Duodenal mucosa (tissue), 2 donors: Measurements from ENCODE around the gene NPEPL1.

Experiments used
- H3K27ac ChIP-seq: one replicate; pipeline ENCODE4 v1.7.0; 2013; ENCODE audit warnings: low read depth, low read length
- H3K27me3 ChIP-seq, 2 donors: one replicate each; pipeline ENCODE4 v1.7.0; 2013; ENCODE audit warnings: low read length in 2 of 2, control low read depth in 1 of 2; ENCODE audit not compliant: insufficient read depth in 2 of 2, control insufficient read depth in 1 of 2
- H3K36me3 ChIP-seq, 2 donors: one replicate each; pipeline ENCODE4 v1.7.0; 2013; ENCODE audit warnings: low read length in 2 of 2, control low read depth in 1 of 2; ENCODE audit not compliant: insufficient read depth in 2 of 2, control insufficient read depth in 1 of 2
- H3K4me1 ChIP-seq, 2 donors: one replicate each; pipeline ENCODE4 v1.7.0; 2013; ENCODE audit warnings: low read length in 2 of 2, control low read depth in 1 of 2; ENCODE audit not compliant: insufficient read depth in 2 of 2, control insufficient read depth in 1 of 2
- H3K4me3 ChIP-seq, 2 donors: one replicate each; pipeline ENCODE4 v1.7.0; 2013; ENCODE audit warnings: low read length in 2 of 2, low read depth in 1 of 2
- H3K9ac ChIP-seq, 2 donors: one replicate each; pipeline ENCODE4 v1.7.0; 2013; ENCODE audit warnings: low read length in 2 of 2, low read depth in 1 of 2
- H3K9me3 ChIP-seq, 2 donors: one replicate each; pipeline ENCODE4 v1.7.0; 2013; ENCODE audit warnings: low read length in 2 of 2, control low read depth in 1 of 2; ENCODE audit not compliant: control insufficient read depth in 1 of 2

The NPEPL1 gene

GRCh38 chr20:58740356-58741308 lies 48.0 kb downstream of the NPEPL1 start:
- Histone ChIP-seq H3K27me3 (peaks cover 0 to 6% of the 10 kb centered on the region in 2 donors), H3K9me3 (no peaks in the 10 kb centered on the region), H3K36me3 (no peaks in the 10 kb centered on the region), H3K27ac (no peak overlapping the region), H3K4me1 (no peaks in the 10 kb centered on the region), H3K4me3 (no peak overlapping the region), H3K9ac (no peak overlapping the region)

- H3K27ac ChIP-seq = no peak overlapping the region
- H3K4me3 ChIP-seq = no peak overlapping the region
- no peaks in the 10 kb centered on the region for H3K9me3 ChIP-seq
- no peaks in the 10 kb centered on the region for H3K4me1 ChIP-seq
- no peak overlapping the region for H3K9ac ChIP-seq
- H3K27me3 ChIP-seq = peaks cover 0 to 4% of the 10 kb centered on the region in 2 donors
- H3K36me3 ChIP-seq = no peaks in the 10 kb centered on the region
Observed at GRCh38 chr20:58741384-58741783, 48.8 kb downstream of the NPEPL1 start.

GRCh38 chr20:58742668-58743566 lies 50.3 kb downstream of the NPEPL1 start:
- Histone ChIP-seq H3K27me3 (peaks cover 0 to 4% of the 10 kb centered on the region in 2 donors), H3K4me1 (no peaks in the 10 kb centered on the region), H3K4me3 (no peak overlapping the region)

GRCh38 chr20:58743929-58744534 lies 51.4 kb downstream of the NPEPL1 start:
- Histone ChIP-seq H3K9me3 (no peaks in the 10 kb centered on the region), H3K4me3 (no peak overlapping the region), H3K27ac (no peak overlapping the region), H3K4me1 (no peaks in the 10 kb centered on the region), H3K36me3 (no peaks in the 10 kb centered on the region), H3K9ac (no peak overlapping the region), H3K27me3 (peaks cover 0 to 7% of the 10 kb centered on the region in 2 donors)

More at GRCh38 chr20:58742668-58743566, 50.3 kb downstream of the NPEPL1 start:
- Histone ChIP-seq H3K36me3 (no peaks in the 10 kb centered on the region), H3K9me3 (no peaks in the 10 kb centered on the region), H3K9ac (no peak overlapping the region), H3K27ac (no peak overlapping the region)

GRCh38 chr20:58744836-58745235 lies 52.2 kb downstream of the NPEPL1 start:
- H3K27me3 ChIP-seq = peaks cover 0 to 7% of the 10 kb centered on the region in 2 donors
- H3K9me3 ChIP-seq = no peaks in the 10 kb centered on the region
- H3K36me3 ChIP-seq = no peaks in the 10 kb centered on the region
- H3K9ac ChIP-seq = no peak overlapping the region
- H3K4me1 ChIP-seq = no peaks in the 10 kb centered on the region
- no peak overlapping the region for H3K4me3 ChIP-seq
- no peak overlapping the region for H3K27ac ChIP-seq

- H3K36me3 ChIP-seq = no peaks in the 10 kb centered on the region
- H3K4me3 ChIP-seq = no peak overlapping the region
- no peaks in the 10 kb centered on the region for H3K4me1 ChIP-seq
- H3K27ac ChIP-seq = no peak overlapping the region
- H3K9ac ChIP-seq = no peak overlapping the region
- H3K27me3 ChIP-seq = peaks cover 0 to 7% of the 10 kb centered on the region in 2 donors
- H3K9me3 ChIP-seq = no peaks in the 10 kb centered on the region
Observed at GRCh38 chr20:58745391-58745790, 52.8 kb downstream of the NPEPL1 start.

GRCh38 chr20:58746620-58747019 lies 54.0 kb downstream of the NPEPL1 start:
- no peaks in the 10 kb centered on the region for H3K4me1 ChIP-seq
- H3K27ac ChIP-seq = no peak overlapping the region
- H3K27me3 ChIP-seq = peaks cover 0 to 7% of the 10 kb centered on the region in 2 donors
- no peak overlapping the region for H3K4me3 ChIP-seq
- H3K9me3 ChIP-seq = no peaks in the 10 kb centered on the region
- H3K36me3 ChIP-seq = no peaks in the 10 kb centered on the region
- H3K9ac ChIP-seq = no peak overlapping the region

- H3K9me3 ChIP-seq = no peaks in the 10 kb centered on the region
- no peaks in the 10 kb centered on the region for H3K36me3 ChIP-seq
- no peak overlapping the region for H3K9ac ChIP-seq
- H3K27ac ChIP-seq = no peak overlapping the region
- H3K27me3 ChIP-seq = peaks cover 0 to 7% of the 10 kb centered on the region in 2 donors
- H3K4me3 ChIP-seq = no peak overlapping the region
- H3K4me1 ChIP-seq = no peaks in the 10 kb centered on the region
Observed at GRCh38 chr20:58747211-58747610, 54.6 kb downstream of the NPEPL1 start.

GRCh38 chr20:58748618-58749017 lies 56.0 kb downstream of the NPEPL1 start:
- Histone ChIP-seq H3K9ac (no peak overlapping the region), H3K9me3 (no peaks in the 10 kb centered on the region), H3K4me3 (no peak overlapping the region), H3K27me3 (peaks cover 0 to 6% of the 10 kb centered on the region in 2 donors), H3K36me3 (no peaks in the 10 kb centered on the region), H3K27ac (no peak overlapping the region), H3K4me1 (no peaks in the 10 kb centered on the region)
